Right lobe of liver (tissue), 4 donors: ENCODE results near the gene SLC5A7.

ENCODE experiments used
- POLR2A ChIP-seq: fragments of 450-650 bp; IDR thresholded peaks from one replicate; pipeline ENCODE4 v1.6.1; 2017; ENCODE audit warnings: antibody characterized with exemption, mild to moderate bottlenecking
- TF ChIP-seq, protein P1 (sequence below), 4 donors: fragments of 200-600 bp in 3 of 4; fragments of 450-650 bp in 1 of 4; IDR thresholded peaks; one replicate each; pipeline versions ENCODE4 v1.5.1 to v1.8.0; 2016 to 2022; ENCODE audit warnings: antibody characterized with exemption in 4 of 4, mild to moderate bottlenecking in 2 of 4
- donor health status: DM: no; HTN: no; CAD: no.
- donor health status: DM: no; HTN: no; CAD: no.
- donor health status: DM: no; HTN: yes; CAD: no.

DNA sequence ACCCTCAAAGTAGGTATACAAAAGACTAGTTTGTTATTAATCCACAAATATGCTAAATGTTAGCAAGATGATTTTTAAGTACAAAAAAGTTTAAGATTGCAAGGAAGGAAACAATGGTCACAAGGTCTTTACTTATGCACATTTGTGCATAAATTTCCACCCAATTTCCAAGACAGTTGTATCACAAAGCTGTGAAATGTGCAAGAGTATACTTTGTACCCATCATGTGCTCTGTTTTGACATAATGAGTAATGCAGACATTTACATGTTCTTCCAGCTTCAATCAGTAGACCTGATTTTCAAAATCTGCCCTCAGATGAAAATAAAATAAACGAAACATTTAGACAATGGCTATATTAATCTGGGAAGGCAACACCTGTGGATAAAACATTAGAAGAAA, 27.0 kb downstream of the SLC5A7 start:
- TF ChIP-seq, protein P1, sequence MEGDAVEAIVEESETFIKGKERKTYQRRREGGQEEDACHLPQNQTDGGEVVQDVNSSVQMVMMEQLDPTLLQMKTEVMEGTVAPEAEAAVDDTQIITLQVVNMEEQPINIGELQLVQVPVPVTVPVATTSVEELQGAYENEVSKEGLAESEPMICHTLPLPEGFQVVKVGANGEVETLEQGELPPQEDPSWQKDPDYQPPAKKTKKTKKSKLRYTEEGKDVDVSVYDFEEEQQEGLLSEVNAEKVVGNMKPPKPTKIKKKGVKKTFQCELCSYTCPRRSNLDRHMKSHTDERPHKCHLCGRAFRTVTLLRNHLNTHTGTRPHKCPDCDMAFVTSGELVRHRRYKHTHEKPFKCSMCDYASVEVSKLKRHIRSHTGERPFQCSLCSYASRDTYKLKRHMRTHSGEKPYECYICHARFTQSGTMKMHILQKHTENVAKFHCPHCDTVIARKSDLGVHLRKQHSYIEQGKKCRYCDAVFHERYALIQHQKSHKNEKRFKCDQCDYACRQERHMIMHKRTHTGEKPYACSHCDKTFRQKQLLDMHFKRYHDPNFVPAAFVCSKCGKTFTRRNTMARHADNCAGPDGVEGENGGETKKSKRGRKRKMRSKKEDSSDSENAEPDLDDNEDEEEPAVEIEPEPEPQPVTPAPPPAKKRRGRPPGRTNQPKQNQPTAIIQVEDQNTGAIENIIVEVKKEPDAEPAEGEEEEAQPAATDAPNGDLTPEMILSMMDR (IDR thresholded peaks at IDR 0.05) = no peak
- no peak for TF ChIP-seq POLR2A
